AG09309 (cell line): ENCODE results near the gene STARD3NL.

Source experiments
- DNase-seq: peaks from one replicate; pipeline ENCODE4 v3.0.0-alpha.2; 2010; ENCODE audit warnings: low read depth
- H3K4me3 ChIP-seq: 2 replicates; pipeline ENCODE4 v1.5.1; 2011; ENCODE audit warnings: mild to moderate bottlenecking, low read depth, low read length, moderate library complexity; ENCODE audit not compliant: control insufficient read depth
- CTCF ChIP-seq: IDR thresholded peaks from 2 replicates; pipeline ENCODE4 v1.5.1; 2011; ENCODE audit warnings: mild to moderate bottlenecking, low read depth, low read length, inconsistent platforms; ENCODE audit not compliant: insufficient read depth, control insufficient read depth; ENCODE audit errors: missing control alignments

STARD3NL gene

GRCh38 chr7:38178004-38178694 lies at the start of gene STARD3NL:
Gene STARD3NL (plus strand): TSS chr7:38178245. CDS start chr7:38207505, 29,260 bp downstream.
- peak; percentile 100 for DNase-seq
- TF ChIP-seq CTCF, result no peak
- peak within 1 kb of the TSS; percentile 95 for H3K4me3 ChIP-seq

- no peak overlapping the region for H3K4me3 ChIP-seq
- no peak for DNase-seq
- no peak for TF ChIP-seq CTCF
Measured at GRCh38 chr7:38129162-38129561, 48.9 kb upstream of the STARD3NL start.

GRCh38 chr7:38129579-38129978 lies 48.5 kb upstream of the STARD3NL start:
- no peak for DNase-seq
- no peak for TF ChIP-seq CTCF
- H3K4me3 ChIP-seq, result no peak overlapping the region

GRCh38 chr7:38138171-38138570 lies 39.9 kb upstream of the STARD3NL start:
- no peak overlapping the region for H3K4me3 ChIP-seq
- no peak for DNase-seq
- TF ChIP-seq CTCF, result no peak

- H3K4me3 ChIP-seq, result no peak overlapping the region
- TF ChIP-seq CTCF, result no peak
- DNase-seq, result no peak
Measured at GRCh38 chr7:38141187-38141586, 36.9 kb upstream of the STARD3NL start.

- no peak overlapping the region for H3K4me3 ChIP-seq
- DNase-seq, result no peak
- no peak for TF ChIP-seq CTCF
Measured at GRCh38 chr7:38142736-38143135, 35.3 kb upstream of the STARD3NL start.
